Endothelial cell of umbilical vein (primary cell): ENCODE data around the gene CALN1. TPM values are rescaled to one million over a fixed set of nuclear protein-coding genes. Genes with fewer than 3 reads are reported as not detected.

Experiments
- BruUV-seq: library from RNA; stranded (reverse); fragments of 400-500 nt; replicated peaks from 2 replicates; lab custom pipeline; 2021; lab: Mats Ljungman, UMichigan
- CTCF ChIA-PET: fragments of 300-600, 350-600 bp; sonication (Branson Sonifier 250); formaldehyde crosslinking; loops from one replicate; lab custom pipeline; 2021; ENCODE audit warnings: antibody characterized with exemption, inconsistent platforms; lab: Charles Lee
- POLR2A ChIA-PET: fragments of 300-600, 350-600 bp; sonication (Branson Sonifier 250); formaldehyde crosslinking; loops from one replicate; lab custom pipeline; 2021; ENCODE audit warnings: antibody characterized with exemption, inconsistent platforms; lab: Charles Lee
- DNase-seq: peaks from one replicate; pipeline ENCODE4 v3.0.0-alpha.2; 2011; ENCODE audit warnings: low read depth, low spot score
- FAIRE-seq: peaks from 2 replicates; lab custom pipeline; 2011; peaks lifted over from hg19 to GRCh38; lab: Jason Lieb, UNC
- H2AFZ ChIP-seq: 2 replicates; pipeline ENCODE4 v1.6.0; 2012; ENCODE audit warnings: low read depth, low read length, control low read depth, inconsistent platforms
- H3K27ac ChIP-seq: 2 replicates; pipeline ENCODE4 v1.5.1; 2011; ENCODE audit warnings: low read depth, mild to moderate bottlenecking, control low read depth, low read length, moderate library complexity; ENCODE audit not compliant: insufficient read depth
- H3K27me3 ChIP-seq, 2 experiments: 2 replicates each; pipeline versions ENCODE4 v1.6.0 to v1.6.1; 2011; ENCODE audit warnings: low read length in 2 of 2, mixed read lengths in 1 of 2; ENCODE audit not compliant: control insufficient read depth in 2 of 2, insufficient read depth in 2 of 2
- H3K36me3 ChIP-seq, 2 experiments: 2 replicates in 1 of 2; 3 replicates in 1 of 2; pipeline ENCODE4 v1.5.1; 2011; ENCODE audit warnings: low read length in 2 of 2, mild to moderate bottlenecking in 1 of 2, moderate library complexity in 1 of 2; ENCODE audit not compliant: control insufficient read depth in 2 of 2, insufficient read depth in 2 of 2; ENCODE audit errors: extremely low read depth in 1 of 2
- H3K4me1 ChIP-seq: 3 replicates; pipeline ENCODE4 v1.5.1; 2011; ENCODE audit warnings: mild to moderate bottlenecking, low read length; ENCODE audit not compliant: control insufficient read depth, insufficient read depth; ENCODE audit errors: extremely low read depth
- H3K4me2 ChIP-seq: 2 replicates; pipeline ENCODE4 v1.6.1; 2011; ENCODE audit warnings: low read length, control low read depth, mixed read lengths; ENCODE audit not compliant: insufficient read depth
- H3K4me3 ChIP-seq, 3 experiments: fragments of 200-600 bp in 1 of 3; sonication (generic), shearing (Covaris generic) in 1 of 3; replicated peaks in 1 of 3; 2 replicates each; pipeline ENCODE4 v1.5.1; 2011 to 2016; ENCODE audit warnings: control low read depth in 3 of 3, low read length in 3 of 3, mild to moderate bottlenecking in 2 of 3, inconsistent platforms in 1 of 3, low read depth in 1 of 3, moderate library complexity in 1 of 3; ENCODE audit not compliant: insufficient read depth in 1 of 3
- H3K79me2 ChIP-seq: 2 replicates; pipeline ENCODE4 v1.6.0; 2012; ENCODE audit warnings: low read length, inconsistent platforms; ENCODE audit not compliant: control insufficient read depth, insufficient read depth
- H3K9ac ChIP-seq: replicated peaks from 2 replicates; pipeline ENCODE3; 2011; ENCODE audit warnings: low read length, control low read depth; ENCODE audit not compliant: insufficient read depth; ENCODE audit errors: extremely low read depth
- H3K9me1 ChIP-seq: replicated peaks from 3 replicates; pipeline ENCODE4 v1.6.0; 2011; ENCODE audit warnings: mild to moderate bottlenecking, low read length; ENCODE audit not compliant: control insufficient read depth, insufficient read depth; ENCODE audit errors: extremely low read depth
- H3K9me3 ChIP-seq: replicated peaks from 2 replicates; pipeline ENCODE4 v1.5.1; 2012; ENCODE audit warnings: low read length, inconsistent platforms; ENCODE audit not compliant: control insufficient read depth, insufficient read depth
- H4K20me1 ChIP-seq: replicated peaks from 2 replicates; pipeline ENCODE3; 2011; ENCODE audit warnings: mild to moderate bottlenecking, low read length; ENCODE audit not compliant: control insufficient read depth, insufficient read depth; ENCODE audit errors: extremely low read depth
- CTCF ChIP-seq, 2 donors: IDR thresholded peaks; 1 replicate in 1 of 2; 2 replicates in 1 of 2; pipeline ENCODE4 v1.5.1; 2011; ENCODE audit warnings: low read length in 2 of 2, mild to moderate bottlenecking in 2 of 2, moderate library complexity in 2 of 2, control low read depth in 1 of 2, inconsistent platforms in 1 of 2, low read depth in 1 of 2; ENCODE audit not compliant: insufficient read depth in 1 of 2; ENCODE audit errors: extremely low read depth in 1 of 2
- EZH2 ChIP-seq: IDR thresholded peaks from 2 replicates; pipeline ENCODE4 v1.6.1; 2012; ENCODE audit warnings: borderline replicate concordance, low read depth, mild to moderate bottlenecking, moderate library complexity, low read length, inconsistent platforms; ENCODE audit not compliant: severe bottlenecking
- FOS ChIP-seq: IDR thresholded peaks from 2 replicates; pipeline ENCODE4 v1.6.1; 2011; ENCODE audit warnings: mild to moderate bottlenecking, low read length, moderate library complexity, borderline replicate concordance; ENCODE audit not compliant: insufficient read depth
- GATA2 ChIP-seq: IDR thresholded peaks from 2 replicates; pipeline ENCODE4 v1.7.0; 2011; ENCODE audit warnings: low read depth, mild to moderate bottlenecking, moderate library complexity, mixed read lengths, low read length; ENCODE audit not compliant: insufficient read length, insufficient read depth
- JUN ChIP-seq: IDR thresholded peaks from 2 replicates; pipeline ENCODE4 v1.6.1; 2011; ENCODE audit warnings: borderline replicate concordance, low read depth; ENCODE audit not compliant: insufficient read length, insufficient read depth
- MAX ChIP-seq: IDR thresholded peaks from 2 replicates; pipeline ENCODE4 v1.6.1; 2011; ENCODE audit not compliant: insufficient read depth, insufficient read length
- MYC ChIP-seq: IDR thresholded peaks from one replicate; pipeline ENCODE4 v1.6.1; 2011; ENCODE audit warnings: mild to moderate bottlenecking, low read depth, low read length
- POLR2A ChIP-seq: IDR thresholded peaks from 2 replicates; pipeline ENCODE4 v1.6.1; 2012; ENCODE audit warnings: low read depth, mild to moderate bottlenecking, control low read depth, low read length
- POLR2AphosphoS5 ChIP-seq: IDR thresholded peaks from 2 replicates; pipeline ENCODE4 v1.6.1; 2012; ENCODE audit warnings: low read depth, mild to moderate bottlenecking, control low read depth, low read length, moderate library complexity; ENCODE audit not compliant: insufficient read depth
- dilution Hi-C: fragments of 300-500 bp; cut with MboI; formaldehyde crosslinking; loops from one replicate; pipeline ENCODE4 v1.15.0; 2019; ENCODE audit warnings: low sequenced_read_pairs; ENCODE audit not compliant: extremely low pct_ligation_motif_present
- intact Hi-C: fragments of 100-400 bp; cut with micrococcal nuclease; formaldehyde crosslinking; loops from one replicate; pipeline ENCODE4 v1.10.0; 2022
- polyA plus RNA-seq, 4 experiments: library from polyadenylated mRNA; depleted of rRNA in 3 of 4; stranded (reverse) in 3 of 4; unstranded in 1 of 4; fragments of >200 nt; gene quantifications; 2 replicates each; pipeline versions ENCODE4 v1.2.1 to v1.2.3, GENCODE V29; 2011 to 2012; ENCODE audit warnings: missing spikeins in 1 of 4
- total RNA-seq: library from RNA; stranded (reverse); gene quantifications from 2 replicates; pipeline ENCODE4 v1.2.3, GENCODE V29; 2021

CALN1 gene
- total and polyA plus RNA-seq, 2 donors (not counting 3 experiments of a cell fraction or from before 2014, with no cell fraction given), result not detected

GRCh38 chr7:72408966-72409637, 3.0 kb downstream of the CALN1 start:
- no peaks in the 10 kb centered on the region for H3K9me3 ChIP-seq
- H3K36me3 ChIP-seq, result no peaks in the 10 kb centered on the region
- H3K9me1 ChIP-seq, result no peaks in the 10 kb centered on the region
- H3K27ac ChIP-seq, result no peak overlapping the region
- H3K9ac ChIP-seq, result no peak overlapping the region
- no peak overlapping the region for H3K4me3 ChIP-seq
- no peak overlapping the region for H2AFZ ChIP-seq
- CTCF ChIA-PET, result no interaction called here
- POLR2A ChIA-PET, result no interaction called here
- FAIRE-seq (no peak), DNase-seq (no peak)
- dilution Hi-C loops (no loop called here), intact Hi-C loops (no loop called here)
- TF ChIP-seq CTCF (IDR thresholded peaks at IDR 0.05; ENCODE audit: extremely low read depth in 1 of 2, insufficient read depth in 1 of 2, low read depth in 1 of 2, low read length in 2 of 2) (no peak), EZH2 (no peak), FOS (no peak), JUN (no peak), POLR2A (no peak), MAX (no peak), MYC (no peak), POLR2AphosphoS5 (no peak), GATA2 (no peak)
- no peaks in the 10 kb centered on the region for H3K27me3 ChIP-seq
- no peaks in the 10 kb centered on the region for H3K79me2 ChIP-seq
- no peak overlapping the region for H3K4me2 ChIP-seq
- BruUV-seq, result no TSS peak
- H4K20me1 ChIP-seq, result no peaks in the 10 kb centered on the region
- H3K4me1 ChIP-seq, result no peaks in the 10 kb centered on the region
